Bone marrow (tissue), 2 donors: ENCODE measurements around the gene SOBP.
"Not testable (repeated sequence)": the region's sequence is repeated elsewhere in the genome, so short reads cannot be mapped to it uniquely, and the experiment has no call there.

ENCODE experiments used
- DNase-seq, 2 donors: peaks; one replicate each; lab custom pipeline; 2025; lab: John Stamatoyannopoulos, UW

Gene SOBP

DNA sequence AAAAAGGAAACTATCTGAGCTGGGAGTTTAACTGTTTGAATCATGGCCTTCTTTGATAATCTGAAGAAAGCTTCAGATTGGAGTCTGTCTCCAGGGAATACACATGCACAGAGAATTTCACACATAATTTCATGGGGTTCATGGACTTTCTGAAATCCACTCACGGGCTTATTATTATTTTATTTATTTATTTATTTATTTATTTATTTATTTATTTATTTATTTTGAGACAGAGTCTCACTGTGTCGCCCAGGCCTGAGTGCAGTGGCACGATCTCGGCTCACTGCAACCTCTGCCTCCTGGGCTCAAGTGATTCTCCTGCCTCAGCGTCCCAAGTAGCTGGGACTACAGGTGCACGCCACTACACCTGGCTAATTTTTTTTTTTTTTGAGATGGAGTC is 63.2 kb downstream of the SOBP start:
- not testable (repeated sequence) for DNase-seq

DNA sequence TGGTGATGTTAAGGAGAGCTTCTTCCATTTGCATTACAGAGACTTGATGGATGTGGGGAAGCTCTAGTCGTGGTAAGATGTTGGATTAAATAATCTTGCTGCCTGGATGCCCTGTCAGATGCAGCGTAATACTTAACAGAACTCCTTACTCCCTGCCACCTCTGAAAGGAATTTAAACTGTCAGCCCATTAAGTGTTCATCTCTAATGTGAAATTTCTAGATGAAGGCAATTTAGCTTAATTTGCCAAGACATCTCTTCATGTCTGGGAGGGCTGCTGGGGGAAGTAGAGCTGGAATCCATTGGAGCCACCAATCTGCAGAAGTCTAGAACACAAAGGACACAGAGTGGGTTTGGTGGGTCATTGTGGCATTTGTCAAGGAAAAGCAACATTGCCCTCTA is 64.4 kb downstream of the SOBP start:
- DNase-seq = no peak

DNA sequence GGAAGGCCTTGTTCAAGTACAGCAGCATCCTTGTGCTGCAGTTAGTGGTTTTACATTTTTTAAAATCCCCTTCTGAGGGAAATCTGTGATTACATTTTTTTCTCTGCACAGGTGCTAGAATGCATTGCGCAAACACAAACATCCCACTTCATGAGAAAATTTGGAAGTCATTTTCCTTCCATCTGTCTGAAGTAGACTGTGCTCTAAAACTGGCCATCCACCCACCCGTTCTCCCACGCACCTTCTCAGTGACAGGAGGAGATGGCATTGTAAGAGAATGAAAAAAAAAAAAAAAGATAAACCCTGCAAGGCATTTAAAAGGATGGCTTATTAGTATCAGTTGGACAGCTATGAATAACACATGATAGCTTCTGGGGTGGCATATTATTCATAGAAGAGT is 65.0 kb downstream of the SOBP start:
- no peak for DNase-seq

DNA sequence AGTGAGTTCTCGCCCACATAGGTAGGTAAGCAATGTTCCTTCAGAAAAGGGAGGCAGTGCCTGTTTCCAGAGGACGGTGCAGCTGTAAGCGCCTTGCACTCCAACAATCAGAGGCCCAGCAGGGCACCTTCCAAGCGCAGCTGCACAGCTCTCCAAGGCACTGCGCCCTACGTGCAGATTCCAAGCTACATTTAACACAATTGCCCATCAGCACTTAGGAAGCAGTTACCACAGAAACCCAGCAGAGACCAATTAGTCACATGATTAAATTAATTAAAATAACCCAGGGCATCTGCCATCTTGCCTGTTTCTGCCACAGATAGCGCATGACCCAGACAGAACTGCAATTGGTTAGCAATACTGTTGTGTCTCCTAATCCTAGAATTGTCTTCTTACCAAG is 65.5 kb downstream of the SOBP start:
- no peak for DNase-seq

DNA sequence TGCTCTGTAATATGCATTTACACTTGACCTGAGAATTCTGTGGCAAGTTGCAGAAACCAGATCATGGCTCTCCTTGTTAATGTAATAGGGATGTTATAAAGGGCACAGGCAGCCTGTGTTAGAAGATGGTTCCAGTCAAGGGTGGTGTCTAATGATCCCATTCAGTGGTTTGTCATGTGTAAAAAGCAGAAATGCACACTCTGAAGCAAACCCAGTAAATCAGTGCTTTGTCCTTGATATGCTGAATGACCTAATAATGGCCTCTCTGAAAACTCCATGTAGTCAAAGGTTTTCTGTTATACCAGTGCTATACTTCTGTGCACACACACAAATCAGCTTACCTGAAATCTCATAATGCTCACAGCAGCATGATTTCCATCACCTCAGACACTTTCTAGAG is 66.2 kb downstream of the SOBP start:
- no peak for DNase-seq

DNA sequence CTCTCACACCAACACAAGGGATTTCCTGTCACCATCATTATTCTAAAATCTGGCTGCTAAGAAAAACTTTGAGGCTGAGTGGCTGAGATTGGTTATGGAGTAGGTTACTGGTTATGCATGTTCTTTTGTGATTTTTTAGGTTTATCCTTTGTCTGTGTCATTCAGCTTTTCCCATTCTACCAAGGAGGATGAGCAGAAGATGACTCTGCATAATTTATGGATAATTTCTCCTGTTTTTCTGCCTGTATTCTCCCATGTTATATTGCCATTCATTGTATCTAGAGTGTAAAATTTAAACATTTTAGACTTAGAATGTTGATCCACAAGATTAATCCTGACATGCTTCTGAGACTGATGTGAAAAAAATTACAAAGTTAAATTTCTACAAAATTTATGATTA is 67.8 kb downstream of the SOBP start:
- DNase-seq = no peak

DNA sequence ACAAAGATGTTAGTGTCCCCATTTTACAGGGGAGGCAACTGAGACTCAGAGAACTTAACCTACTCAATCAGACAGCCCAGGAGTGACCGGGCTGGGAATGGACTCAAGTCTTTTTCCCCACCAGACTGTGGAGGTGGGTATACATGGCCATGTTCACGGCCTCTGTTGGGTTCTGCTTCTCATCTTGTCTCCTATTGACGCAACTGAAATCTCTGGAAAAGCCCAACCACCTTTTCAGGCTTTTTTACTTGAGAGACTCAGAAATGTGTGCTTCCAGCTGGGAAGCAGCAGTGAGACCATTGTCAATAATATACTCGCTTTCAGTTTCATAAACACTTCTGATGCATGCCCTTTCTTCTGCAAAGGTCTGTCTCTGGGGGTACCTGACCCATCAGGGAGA is 70.7 kb downstream of the SOBP start:
- DNase-seq = no peak

DNA sequence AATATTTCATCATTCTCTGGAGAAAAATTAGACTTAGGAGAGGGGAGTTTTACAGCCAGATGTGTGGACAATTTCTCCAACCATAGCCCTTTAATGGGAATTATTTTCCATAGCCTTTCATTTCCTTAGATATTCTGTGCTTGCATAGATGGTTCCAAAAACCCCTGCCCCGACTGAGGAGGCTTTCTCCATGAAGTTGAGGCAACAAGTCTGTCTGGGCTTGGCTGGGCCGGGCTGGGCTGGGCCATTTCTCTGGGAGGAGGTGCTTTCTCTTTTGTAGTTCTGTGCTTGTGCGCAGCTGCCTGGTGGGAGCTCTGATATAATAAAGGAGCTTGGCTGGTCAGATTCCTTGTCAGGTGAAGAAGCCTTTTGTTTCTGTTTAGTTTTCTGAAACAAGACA is 71.4 kb downstream of the SOBP start:
- DNase-seq = no peak

DNA sequence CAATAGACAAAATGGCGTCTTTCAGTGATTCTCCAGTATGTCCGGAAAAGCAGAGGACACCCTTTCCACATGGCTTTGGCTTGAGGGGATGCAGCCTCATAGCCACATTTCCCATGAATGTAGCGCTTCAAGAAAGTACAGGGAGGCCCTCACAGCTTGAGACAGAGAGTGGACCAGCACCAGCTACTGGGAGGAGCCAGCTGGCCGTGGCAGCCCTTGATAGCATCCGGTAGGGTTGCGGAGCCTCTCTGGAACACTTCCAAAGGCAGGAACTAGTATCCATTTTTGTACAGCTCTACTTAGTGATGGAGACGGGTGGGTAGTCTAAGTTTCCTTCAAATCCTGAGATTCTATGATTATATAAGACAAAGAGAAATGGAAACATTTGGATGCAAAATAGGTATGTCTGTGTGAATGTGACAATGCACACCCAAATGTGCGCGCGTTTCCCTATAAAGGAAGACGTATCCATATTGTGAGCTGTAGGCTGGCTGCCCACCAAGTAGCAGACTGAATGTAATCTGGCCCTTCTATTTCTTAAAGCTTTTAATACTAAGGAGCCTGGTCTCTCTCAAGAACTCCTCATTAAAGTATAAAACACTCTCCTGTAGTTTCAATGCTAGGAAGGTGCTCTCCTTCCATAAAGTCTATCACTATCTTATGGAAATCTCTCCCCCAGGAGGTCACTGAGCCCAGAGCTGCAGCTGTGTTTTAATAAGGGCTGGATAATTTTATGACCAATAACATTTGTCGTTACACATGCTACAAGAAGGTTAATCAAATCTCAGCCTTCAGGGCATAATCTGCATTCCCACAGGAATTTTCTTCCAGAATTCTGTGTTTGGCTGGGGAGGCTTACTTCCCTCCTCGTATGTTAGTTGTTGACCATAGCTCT is 74.0 kb downstream of the SOBP start:
- DNase-seq = no peak

DNA sequence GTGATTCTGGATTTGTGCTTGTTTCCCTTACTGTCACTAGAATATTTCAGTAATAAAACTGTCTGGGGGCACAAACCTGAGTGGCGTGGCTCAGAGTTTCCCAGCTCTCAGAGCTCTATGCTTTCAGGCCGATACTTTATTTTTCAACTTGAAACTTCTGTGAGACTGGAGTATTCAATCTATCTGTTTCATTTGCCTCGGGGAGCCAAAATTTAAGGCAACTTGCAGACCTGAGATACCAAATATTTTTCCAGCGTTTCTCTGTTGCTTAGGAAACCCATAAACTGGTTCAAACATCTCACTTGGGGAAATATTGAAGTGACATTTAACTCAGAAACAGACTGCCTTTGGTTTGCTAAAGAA is 74.7 kb downstream of the SOBP start:
- no peak for DNase-seq

DNA sequence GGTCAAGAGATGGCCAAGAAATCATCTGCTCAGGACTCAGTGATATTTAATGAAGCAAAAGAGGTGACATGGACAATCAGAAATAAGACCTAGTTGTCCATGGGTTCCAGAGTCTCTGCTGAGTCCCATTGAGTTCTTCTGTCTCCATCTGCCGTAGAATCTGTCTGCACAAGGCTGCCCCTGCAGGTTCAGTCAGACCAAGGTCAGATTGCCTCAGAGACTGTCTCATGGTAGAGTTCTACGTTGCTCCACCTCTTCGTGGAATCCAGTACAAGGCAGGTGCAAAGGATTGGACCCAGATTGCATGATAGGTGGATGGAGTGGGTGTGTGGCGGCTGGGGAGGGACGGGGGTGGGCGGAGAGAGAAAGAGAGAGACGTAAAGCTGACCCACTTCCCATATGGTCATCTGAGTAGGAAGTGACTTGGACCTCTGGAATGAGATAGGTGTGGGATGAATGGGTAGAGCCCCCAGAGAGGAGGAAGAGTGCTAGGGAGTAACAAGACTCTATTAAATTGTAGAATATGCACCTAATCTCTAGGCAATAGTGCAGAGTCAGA is 75.3 kb downstream of the SOBP start:
- DNase-seq = no peak

DNA sequence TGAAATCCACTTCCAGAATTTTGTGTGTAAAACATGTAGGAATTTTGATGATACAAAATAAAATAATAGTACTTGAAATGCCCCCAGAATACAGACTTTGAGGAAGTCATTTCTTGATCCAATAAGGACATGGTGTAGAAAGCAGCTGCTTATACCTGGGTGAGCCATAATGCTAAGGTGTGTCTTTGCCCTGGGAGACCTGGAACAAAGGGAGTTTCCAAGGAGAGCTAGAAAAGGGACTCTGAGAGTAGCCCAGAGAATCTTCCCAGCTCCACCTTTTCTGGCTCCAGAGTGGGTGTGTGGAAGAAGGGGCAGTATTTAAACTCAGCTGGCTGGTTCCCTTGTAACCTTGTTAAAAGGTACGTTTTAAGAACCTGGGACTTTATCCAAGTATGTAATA is 77.7 kb downstream of the SOBP start:
- DNase-seq = no peak

DNA sequence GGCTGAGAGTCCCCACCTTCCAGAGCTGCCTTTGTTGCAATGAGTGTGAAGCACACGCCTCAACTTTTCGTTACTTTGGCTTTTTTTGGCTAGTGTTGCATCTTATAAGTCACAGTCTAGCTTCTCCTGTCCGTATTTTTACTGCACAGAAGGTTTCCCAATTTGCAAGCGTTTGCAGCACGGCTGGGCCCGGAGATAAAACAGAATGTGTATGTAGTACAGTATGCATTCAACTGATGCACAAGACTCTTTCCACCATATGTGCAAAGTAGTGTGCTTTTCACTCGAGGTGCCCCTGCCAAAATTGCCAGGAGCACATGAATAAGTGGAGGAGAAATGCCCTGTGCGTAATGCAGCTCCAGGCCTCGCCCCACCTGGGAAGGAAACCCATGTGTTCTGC is 79.6 kb downstream of the SOBP start:
- no peak for DNase-seq

DNA sequence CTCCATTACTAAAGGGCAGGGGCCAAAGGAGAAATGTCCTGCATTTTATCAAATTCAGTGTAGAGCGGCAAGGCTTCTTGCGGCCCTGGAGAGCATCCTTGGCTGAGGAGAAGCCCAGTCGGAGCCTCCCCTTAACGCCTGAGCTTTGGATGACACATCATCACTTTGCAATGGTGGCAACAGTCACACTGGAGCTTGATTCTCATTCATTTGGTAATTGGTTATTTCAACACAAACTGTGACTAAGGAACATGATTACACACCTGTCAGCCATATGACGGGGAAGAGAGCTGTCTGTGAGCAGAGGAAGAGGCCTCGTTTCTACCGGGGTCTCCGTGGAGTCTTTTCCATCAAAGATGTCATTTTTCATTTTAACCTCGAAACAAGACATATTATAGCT is 81.4 kb downstream of the SOBP start:
- no peak for DNase-seq

DNA sequence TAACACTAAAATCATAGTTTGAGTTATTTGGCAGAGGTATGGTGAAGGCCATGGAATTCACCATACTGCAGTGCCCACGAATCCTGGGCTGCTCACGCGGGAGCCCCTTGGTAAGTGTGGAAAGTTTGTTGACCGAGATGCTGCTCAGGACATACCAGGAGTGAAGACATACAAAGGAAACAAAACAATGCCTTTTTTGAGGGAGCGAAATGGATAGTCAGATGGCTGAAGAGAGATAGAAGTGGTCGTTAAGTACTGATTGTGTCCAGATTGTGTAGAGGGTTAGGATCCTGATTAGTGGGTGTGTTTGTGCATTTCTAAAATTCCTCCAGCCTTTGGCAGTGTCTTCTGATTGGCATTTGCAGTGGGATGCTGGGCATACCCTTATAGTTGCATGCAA is 83.0 kb downstream of the SOBP start:
- no peak for DNase-seq

DNA sequence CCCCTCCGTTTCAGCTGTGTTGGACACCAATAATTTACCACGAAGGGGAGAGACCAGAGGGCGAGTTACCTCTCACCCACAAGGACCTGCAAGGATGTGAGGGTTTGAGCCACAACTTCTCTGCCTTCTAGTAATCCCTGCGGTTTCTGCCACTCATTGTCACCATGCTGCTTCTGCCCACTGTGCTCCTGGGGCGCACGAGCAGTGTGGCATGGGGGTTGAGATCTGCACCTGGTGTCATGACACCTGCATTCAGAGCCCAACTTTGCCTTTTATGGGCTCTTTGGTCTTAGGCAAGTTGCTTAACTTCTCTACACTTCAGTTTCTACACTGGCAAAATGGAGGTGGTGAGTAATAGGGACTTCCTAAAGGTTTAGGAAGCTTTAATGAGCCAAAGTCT is 84.9 kb downstream of the SOBP start:
- DNase-seq = no peak

DNA sequence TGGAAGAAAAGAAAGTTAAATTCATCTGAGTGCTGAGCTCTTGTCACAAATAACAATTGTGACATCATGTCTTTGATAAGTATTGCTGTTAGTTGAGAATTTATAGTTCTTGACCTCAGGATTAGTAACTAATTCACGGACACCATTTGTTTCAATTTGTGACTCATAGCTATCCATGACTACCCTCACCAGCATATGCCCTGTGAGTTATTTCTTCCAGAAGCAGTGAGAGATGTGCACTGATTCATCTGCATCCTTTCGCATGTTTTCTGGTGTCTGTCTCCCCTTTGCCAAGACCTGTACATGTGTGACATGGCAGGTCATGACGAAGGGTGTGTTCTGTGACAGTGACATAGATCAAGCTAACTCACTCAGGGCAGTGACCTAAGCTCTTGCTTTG is 86.9 kb downstream of the SOBP start:
- DNase-seq = no peak

DNA sequence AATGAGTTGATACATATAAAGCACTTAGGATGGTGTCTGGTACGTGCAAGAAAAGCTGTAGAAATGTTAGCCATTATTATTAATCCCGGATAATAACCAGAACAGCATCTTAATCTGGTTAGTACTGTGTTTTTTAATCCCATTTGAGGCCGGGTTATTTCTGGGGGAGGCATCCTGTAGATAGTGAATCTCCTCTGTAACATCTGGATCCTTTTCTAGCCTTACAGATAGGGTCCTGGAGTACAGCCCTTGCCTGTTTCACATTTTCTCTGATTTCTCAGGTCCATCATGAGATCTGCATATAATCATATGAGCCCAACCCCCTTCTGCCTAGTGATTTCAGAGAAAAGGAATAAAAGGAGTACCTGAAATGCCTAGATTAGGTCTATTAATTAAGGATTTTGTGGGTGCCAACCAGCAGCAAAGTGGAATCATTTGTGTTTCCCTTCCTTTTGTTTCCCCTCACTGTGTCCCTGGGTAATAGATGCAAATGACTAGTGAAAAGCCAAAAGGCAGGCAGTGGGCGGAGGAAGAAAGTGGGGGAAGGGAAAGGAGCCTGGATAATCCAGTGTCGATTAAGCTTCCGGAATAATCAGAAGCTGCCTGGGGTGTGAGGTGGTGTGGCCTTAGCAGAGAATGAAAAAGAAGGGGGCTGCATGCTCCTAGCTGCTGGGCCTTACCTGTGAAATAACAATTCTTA is 88.9 kb downstream of the SOBP start:
- DNase-seq = no peak

DNA sequence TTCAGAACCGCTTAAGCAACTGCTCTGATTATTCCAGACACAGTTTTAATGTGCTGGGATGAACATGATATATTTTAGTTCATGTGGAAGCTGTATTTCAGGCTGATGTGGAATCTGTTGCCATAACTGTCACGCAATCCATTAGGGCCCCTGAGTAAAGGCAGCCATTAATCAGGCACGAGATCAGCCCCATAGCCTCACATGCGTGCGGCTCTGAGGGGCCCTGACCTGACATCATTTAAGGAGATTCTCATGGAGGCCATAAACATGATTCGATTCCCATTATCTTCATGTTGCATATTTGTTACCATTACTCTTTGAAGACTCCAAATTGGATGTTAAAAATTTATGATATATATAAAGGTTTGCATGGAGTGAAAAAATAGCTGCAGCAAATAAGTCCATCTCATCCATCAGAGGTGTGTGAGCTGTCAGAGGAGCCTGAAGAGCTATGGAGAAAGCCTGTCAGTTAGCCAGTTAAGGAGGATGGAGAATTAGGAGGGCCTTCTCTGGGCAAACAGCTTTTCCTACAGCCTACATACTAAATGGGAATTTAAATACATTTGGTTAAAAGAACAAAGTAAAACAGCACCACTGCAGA is 89.6 kb downstream of the SOBP start:
- no peak for DNase-seq

DNA sequence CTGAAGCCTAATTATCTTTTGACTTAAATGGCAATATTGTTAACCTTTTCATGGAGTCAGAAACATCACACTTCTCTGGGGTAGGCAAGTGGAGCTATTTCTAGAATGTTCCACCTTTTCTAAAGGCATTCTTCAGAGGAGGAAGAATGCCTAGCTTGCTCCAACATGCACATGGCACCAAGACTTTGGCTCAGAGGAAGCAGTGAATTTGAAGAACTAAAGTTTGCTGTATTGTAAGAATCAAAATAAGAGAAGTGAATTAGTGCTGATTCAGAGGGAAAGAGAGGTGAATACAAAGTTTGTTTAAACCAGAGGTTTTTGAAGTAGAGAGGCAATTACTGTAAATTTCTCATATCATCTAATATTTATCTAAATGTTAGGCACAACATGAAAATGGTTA is 92.2 kb downstream of the SOBP start:
- no peak for DNase-seq

DNA sequence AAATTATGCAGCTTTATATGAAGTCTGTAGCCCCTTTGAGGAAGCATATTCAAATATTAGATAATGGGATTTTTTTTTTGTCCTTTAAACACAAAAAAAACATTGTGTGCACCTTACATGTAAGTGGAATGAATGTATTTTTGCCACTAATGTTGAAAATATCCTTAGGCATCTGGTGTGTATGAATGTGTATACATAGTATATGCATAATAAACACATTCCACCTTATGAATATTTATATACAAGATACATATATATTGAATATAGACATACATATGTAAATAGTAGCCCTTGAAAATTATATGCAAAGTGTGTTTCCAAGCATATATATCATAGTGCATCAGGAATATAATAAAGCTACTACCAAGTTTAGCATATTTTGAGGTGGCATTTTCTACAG is 94.8 kb downstream of the SOBP start:
- DNase-seq = no peak

DNA sequence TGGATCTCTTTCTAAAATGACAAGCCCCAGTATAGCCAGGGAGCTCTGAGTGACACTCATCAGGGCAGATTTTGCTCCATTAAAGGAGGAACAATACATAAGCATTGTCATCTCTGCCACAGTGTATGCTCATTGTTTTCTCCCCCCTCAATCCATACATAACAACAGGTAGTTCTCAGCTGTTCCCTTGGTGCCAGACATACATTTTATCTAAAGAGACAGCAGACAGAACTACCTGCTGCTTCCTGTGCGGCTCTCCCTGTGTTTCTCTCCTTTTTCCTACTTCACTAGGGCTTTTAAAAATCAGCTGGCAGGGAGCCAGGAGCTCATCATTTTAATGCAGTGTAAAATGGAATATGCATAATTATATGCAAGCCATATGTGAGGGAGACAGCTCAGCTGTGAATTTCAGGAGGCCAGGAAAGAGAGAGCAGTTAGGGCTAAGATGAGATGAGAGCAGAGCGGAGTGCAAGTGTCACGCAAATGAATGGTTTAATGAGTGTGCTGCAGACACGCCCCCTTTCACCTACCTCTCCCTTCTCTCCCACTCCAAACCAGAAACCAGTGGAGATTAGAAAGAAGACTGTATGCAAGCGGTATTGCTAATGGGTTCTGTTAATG is 96.0 kb downstream of the SOBP start:
- no peak for DNase-seq

DNA sequence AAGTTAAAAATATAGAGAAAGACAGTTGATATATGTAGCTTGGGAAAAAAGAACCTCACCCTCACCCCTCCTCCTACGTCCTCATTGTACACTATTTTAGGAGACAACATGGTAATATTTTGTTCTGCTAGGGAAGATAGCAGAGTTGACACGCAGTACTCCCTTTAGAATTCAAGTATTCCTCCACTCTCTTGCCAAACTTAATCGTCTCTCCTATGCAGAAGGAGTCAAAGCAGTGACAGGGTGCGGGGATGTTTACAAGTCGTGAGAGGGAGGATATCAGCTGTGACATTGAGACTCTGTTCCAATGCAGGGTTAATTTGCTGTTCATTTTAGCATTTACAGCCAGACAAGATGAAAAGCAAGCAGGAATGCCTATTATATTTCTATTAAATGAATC is 97.5 kb downstream of the SOBP start:
- no peak for DNase-seq
